ENCODE results near the gene ADAMTS3.

GRCh38 chr4:72422416-72422815 lies 146.6 kb downstream of the ADAMTS3 start:
- TF ChIP-seq, protein P1, sequence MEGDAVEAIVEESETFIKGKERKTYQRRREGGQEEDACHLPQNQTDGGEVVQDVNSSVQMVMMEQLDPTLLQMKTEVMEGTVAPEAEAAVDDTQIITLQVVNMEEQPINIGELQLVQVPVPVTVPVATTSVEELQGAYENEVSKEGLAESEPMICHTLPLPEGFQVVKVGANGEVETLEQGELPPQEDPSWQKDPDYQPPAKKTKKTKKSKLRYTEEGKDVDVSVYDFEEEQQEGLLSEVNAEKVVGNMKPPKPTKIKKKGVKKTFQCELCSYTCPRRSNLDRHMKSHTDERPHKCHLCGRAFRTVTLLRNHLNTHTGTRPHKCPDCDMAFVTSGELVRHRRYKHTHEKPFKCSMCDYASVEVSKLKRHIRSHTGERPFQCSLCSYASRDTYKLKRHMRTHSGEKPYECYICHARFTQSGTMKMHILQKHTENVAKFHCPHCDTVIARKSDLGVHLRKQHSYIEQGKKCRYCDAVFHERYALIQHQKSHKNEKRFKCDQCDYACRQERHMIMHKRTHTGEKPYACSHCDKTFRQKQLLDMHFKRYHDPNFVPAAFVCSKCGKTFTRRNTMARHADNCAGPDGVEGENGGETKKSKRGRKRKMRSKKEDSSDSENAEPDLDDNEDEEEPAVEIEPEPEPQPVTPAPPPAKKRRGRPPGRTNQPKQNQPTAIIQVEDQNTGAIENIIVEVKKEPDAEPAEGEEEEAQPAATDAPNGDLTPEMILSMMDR (conservative IDR thresholded peaks at IDR 0.05; ENCODE audit: low read length) = no peak
- no peak for TF ChIP-seq EZH2phosphoT487 (IDR thresholded peaks at IDR 0.05; ENCODE audit: borderline replicate concordance, low read depth, low read length)

Measured in OCI-LY7 (cell line).